ENCODE measurements around the gene VEGFD. TPM values are rescaled to one million over a fixed set of nuclear protein-coding genes. Genes with fewer than 3 reads are reported as not detected.
A peak's percentile ranks its signal among the peaks of the same experiment; 100 is the strongest.

The VEGFD gene
- total RNA-seq, 2 donors from 2014 or later = 0.27 to 0.42 TPM

DNA sequence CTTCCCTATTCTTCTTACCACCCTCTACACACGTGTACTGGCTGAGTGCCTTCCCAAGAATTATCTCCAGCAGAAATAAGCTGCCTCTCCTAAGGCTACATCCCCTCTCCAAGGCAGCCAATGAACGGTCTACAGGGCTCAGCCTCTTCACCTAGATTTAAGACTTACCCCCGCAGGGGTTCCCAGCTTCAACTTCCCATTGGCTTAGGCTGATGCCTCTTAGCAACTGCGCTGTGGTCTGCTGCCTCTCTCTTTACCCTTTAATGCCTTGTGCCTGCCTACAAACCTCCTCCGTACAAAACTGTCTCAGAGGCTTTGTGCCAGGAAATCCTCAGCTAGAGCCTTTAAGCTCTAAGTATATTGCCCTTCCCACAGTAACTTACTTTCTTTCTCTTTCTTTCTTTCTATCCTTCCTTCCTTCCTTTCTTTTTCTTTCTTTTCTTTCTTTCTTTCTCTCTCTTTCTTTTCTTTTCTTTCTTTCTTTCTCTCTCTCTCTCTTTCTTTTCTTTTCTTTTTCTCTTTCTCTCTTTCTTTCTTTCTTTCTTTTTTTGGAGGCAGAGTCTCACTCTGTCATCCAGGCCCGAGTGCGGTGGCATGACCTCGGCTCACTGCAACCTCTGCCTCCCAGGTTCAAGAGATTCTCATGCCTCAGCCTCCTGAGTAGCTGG lies 33.8 kb downstream of the VEGFD start:
- Mint-ChIP-seq H3K9me3 (no peaks in the 10 kb centered on the region), H3K4me1 (no peaks in the 10 kb centered on the region), H3K27ac (no peak overlapping the region), H3K36me3 (ENCODE audit: low read depth) (no peaks in the 10 kb centered on the region), H3K27me3 (ENCODE audit: insufficient read depth) (peaks cover 20% of the 10 kb centered on the region), H3K4me3 (no peak overlapping the region)
- TF ChIP-seq, protein P1, sequence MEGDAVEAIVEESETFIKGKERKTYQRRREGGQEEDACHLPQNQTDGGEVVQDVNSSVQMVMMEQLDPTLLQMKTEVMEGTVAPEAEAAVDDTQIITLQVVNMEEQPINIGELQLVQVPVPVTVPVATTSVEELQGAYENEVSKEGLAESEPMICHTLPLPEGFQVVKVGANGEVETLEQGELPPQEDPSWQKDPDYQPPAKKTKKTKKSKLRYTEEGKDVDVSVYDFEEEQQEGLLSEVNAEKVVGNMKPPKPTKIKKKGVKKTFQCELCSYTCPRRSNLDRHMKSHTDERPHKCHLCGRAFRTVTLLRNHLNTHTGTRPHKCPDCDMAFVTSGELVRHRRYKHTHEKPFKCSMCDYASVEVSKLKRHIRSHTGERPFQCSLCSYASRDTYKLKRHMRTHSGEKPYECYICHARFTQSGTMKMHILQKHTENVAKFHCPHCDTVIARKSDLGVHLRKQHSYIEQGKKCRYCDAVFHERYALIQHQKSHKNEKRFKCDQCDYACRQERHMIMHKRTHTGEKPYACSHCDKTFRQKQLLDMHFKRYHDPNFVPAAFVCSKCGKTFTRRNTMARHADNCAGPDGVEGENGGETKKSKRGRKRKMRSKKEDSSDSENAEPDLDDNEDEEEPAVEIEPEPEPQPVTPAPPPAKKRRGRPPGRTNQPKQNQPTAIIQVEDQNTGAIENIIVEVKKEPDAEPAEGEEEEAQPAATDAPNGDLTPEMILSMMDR (conservative IDR thresholded peaks at IDR 0.05) = no peak
- H3K36me3 ChIP-seq (ENCODE audit: control insufficient read depth, insufficient read depth, low read length) = no peaks in the 10 kb centered on the region
- H3K27me3 ChIP-seq (ENCODE audit: control insufficient read depth, insufficient read depth, low read length, poor library complexity, severe bottlenecking) = no peaks in the 10 kb centered on the region
- H3K4me3 ChIP-seq (ENCODE audit: low read length) = no peak overlapping the region
- no peaks in the 10 kb centered on the region for H3K9me3 ChIP-seq (ENCODE audit: control insufficient read depth, low read length)
- peak; percentile 82 for DNase-seq
- 74 to 79% methylated on average over 3 to 8 of the region's 8 CpGs for WGBS, 2 experiments (ENCODE audit: insufficient coverage in 1 of 2, insufficient read length in 1 of 2)
- H3K9ac ChIP-seq (ENCODE audit: extremely low read depth, low read length, poor library complexity, severe bottlenecking) = no peak overlapping the region
- no peaks in the 10 kb centered on the region for H3K4me1 ChIP-seq (ENCODE audit: control insufficient read depth, insufficient read depth, low read length)
- H3K27ac ChIP-seq (ENCODE audit: low read depth, low read length) = no peak overlapping the region

DNA sequence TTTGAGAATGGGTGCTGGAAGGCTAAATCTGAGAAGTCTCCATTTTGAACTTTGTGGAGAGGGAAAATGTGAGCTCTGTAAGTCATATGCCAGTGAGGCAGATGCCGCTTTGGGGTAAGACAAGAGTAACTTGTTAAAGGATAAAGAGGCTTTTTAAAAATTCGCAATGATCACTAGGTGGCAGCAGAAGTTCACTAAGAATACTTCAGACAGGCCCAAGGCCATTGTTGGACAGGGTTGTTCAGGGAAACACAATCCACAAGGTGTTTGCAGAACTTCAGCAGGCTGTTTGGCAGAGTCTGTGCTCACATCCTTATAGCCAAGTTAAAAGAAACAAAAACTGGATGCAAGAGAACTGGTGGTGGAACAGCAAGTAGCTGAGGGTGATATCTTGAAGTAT lies 35.2 kb downstream of the VEGFD start:
- DNase-seq = peak; percentile 74
- no peaks in the 10 kb centered on the region for H3K36me3 ChIP-seq (ENCODE audit: control insufficient read depth, insufficient read depth, low read length)
- H3K4me1 ChIP-seq (ENCODE audit: control insufficient read depth, insufficient read depth, low read length) = no peaks in the 10 kb centered on the region
- H3K27ac Mint-ChIP-seq = no peak overlapping the region
- H3K36me3 Mint-ChIP-seq (ENCODE audit: low read depth) = no peaks in the 10 kb centered on the region
- H3K27me3 ChIP-seq (ENCODE audit: control insufficient read depth, insufficient read depth, low read length, poor library complexity, severe bottlenecking) = no peaks in the 10 kb centered on the region
- TF ChIP-seq, protein P1 (conservative IDR thresholded peaks at IDR 0.05) = peak; percentile 80
- H3K4me1 Mint-ChIP-seq = no peaks in the 10 kb centered on the region
- 0 to 35% methylated on average over 1 to 2 of the region's 2 CpGs for WGBS, 2 experiments (ENCODE audit: insufficient coverage in 1 of 2, insufficient read length in 1 of 2)
- no peak overlapping the region for H3K4me3 Mint-ChIP-seq
- H3K9me3 Mint-ChIP-seq = no peaks in the 10 kb centered on the region
- H3K27me3 Mint-ChIP-seq (ENCODE audit: insufficient read depth) = peaks cover 26% of the 10 kb centered on the region
- no peaks in the 10 kb centered on the region for H3K9me3 ChIP-seq (ENCODE audit: control insufficient read depth, low read length)
- no peak overlapping the region for H3K4me3 ChIP-seq (ENCODE audit: low read length)
- no peak overlapping the region for H3K9ac ChIP-seq (ENCODE audit: extremely low read depth, low read length, poor library complexity, severe bottlenecking)
- H3K27ac ChIP-seq (ENCODE audit: low read depth, low read length) = no peak overlapping the region

DNA sequence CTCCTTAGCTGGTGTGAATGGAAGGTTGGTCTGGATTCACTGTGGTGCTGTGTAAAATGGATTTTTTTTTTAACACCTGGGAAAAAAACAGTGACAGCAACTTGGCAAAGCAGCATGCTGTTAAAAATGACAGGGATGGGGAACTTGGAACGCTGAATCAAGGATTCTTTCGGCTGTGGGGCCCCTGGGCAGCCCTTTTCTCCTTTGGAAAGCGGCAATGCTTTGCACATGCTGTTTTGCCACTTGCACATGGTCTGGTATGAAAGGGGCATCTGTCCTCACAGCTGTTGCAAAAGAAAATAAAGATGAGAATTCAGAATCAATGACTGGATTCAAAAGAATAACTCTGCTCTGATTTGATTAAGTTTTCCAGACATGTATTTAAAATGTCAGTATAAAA lies 38.2 kb downstream of the VEGFD start:
- Histone ChIP-seq H3K9ac (ENCODE audit: extremely low read depth, low read length, poor library complexity, severe bottlenecking) (no peak overlapping the region), H3K36me3 (ENCODE audit: control insufficient read depth, insufficient read depth, low read length) (no peaks in the 10 kb centered on the region), H3K27me3 (ENCODE audit: control insufficient read depth, insufficient read depth, low read length, poor library complexity, severe bottlenecking) (no peaks in the 10 kb centered on the region), H3K4me1 (ENCODE audit: control insufficient read depth, insufficient read depth, low read length) (no peaks in the 10 kb centered on the region), H3K27ac (ENCODE audit: low read depth, low read length) (no peak overlapping the region), H3K9me3 (ENCODE audit: control insufficient read depth, low read length) (no peaks in the 10 kb centered on the region), H3K4me3 (ENCODE audit: low read length) (no peak overlapping the region)
- Mint-ChIP-seq H3K27me3 (ENCODE audit: insufficient read depth) (peaks cover 34% of the 10 kb centered on the region), H3K4me1 (no peaks in the 10 kb centered on the region), H3K36me3 (ENCODE audit: low read depth) (no peaks in the 10 kb centered on the region), H3K27ac (no peak overlapping the region), H3K4me3 (no peak overlapping the region), H3K9me3 (no peaks in the 10 kb centered on the region)
- DNase-seq = no peak
- 97% methylated on average over 2 of the region's 3 CpGs; no CpG with 5 or more reads in 1 of the 2 experiments for WGBS, 2 experiments (ENCODE audit: insufficient coverage in 1 of 2, insufficient read length in 1 of 2)
- TF ChIP-seq, protein P1 (conservative IDR thresholded peaks at IDR 0.05) = no peak
